Astrocyte of the spinal cord (primary cell): ENCODE data around the gene PAK5.

Experiments used
- DNase-seq: peaks from one replicate; pipeline ENCODE4 v3.0.0; 2011; ENCODE audit warnings: low read depth, low spot score
- H3K4me3 ChIP-seq: 2 replicates; pipeline ENCODE4 v1.5.1; 2011; ENCODE audit warnings: low read depth, mild to moderate bottlenecking, low read length, moderate library complexity
- in situ Hi-C: cut with HindIII; loops from 2 replicates; pipeline ENCODE4 v1.10.0; 2017; ENCODE audit warnings: low sequenced_read_pairs
- TF ChIP-seq, protein P1 (sequence below): IDR thresholded peaks from 2 replicates; pipeline ENCODE4 v1.5.1; 2012; ENCODE audit warnings: low read depth, mild to moderate bottlenecking, low read length, inconsistent platforms

The PAK5 gene

DNA sequence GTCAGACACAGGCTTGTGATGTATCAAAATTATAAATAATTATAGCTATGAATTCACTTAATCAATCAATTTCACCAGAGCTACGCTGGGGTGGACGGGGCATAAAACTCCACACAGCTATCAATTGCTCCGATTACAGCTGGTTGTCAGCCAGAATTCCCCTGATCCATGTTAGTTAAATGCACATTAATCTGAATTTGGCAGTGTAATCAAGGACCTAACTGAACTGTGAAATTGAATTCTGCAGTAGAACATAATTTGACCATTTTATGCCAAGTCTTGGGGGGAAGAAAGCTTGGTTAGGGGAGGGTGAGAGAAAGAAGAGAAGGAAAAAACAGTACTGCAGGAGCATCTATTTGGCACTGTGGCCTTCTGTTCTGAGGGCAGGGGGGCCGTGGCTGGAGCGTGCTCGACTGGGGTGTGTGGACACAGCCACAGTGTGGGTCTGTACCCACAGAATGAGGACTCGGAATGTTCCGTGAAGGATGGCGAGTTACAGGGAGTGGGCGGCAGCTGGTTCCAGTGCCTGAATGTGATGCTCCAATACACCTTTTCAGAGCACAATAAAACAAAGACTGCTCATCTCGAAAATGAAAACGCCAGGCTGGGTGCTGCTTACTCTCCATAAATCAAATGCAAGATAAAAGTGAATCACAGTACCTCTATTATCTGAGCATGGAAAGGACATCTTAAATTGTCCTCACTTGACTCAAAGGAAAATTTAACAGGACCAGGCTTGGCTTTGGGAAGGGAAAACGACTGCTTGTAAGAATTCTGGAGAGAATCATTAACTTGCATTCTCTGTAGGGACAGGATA is 265.3 kb downstream of the PAK5 start:
- in situ Hi-C loops = no loop called here
- H3K4me3 ChIP-seq = no peak overlapping the region
- TF ChIP-seq, protein P1, sequence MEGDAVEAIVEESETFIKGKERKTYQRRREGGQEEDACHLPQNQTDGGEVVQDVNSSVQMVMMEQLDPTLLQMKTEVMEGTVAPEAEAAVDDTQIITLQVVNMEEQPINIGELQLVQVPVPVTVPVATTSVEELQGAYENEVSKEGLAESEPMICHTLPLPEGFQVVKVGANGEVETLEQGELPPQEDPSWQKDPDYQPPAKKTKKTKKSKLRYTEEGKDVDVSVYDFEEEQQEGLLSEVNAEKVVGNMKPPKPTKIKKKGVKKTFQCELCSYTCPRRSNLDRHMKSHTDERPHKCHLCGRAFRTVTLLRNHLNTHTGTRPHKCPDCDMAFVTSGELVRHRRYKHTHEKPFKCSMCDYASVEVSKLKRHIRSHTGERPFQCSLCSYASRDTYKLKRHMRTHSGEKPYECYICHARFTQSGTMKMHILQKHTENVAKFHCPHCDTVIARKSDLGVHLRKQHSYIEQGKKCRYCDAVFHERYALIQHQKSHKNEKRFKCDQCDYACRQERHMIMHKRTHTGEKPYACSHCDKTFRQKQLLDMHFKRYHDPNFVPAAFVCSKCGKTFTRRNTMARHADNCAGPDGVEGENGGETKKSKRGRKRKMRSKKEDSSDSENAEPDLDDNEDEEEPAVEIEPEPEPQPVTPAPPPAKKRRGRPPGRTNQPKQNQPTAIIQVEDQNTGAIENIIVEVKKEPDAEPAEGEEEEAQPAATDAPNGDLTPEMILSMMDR = no peak
- DNase-seq = no peak

DNA sequence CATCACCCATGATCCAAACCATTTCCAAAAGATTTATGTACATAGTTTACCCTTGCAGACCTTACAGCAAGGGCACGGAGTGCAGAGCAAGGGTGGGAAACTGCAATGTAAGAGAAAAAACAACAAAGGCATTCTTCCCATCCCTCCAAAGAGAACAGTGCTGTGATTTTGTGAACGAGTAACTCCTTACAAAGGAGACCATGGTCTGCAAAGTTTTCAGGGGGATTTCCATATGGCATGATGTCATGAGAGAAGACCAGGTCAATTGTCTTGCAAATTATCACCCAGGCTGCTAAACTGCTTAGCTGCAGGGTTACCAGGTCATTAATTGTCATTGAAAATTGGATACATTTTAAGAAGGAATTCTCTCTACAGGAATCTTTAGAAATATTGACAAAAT is 266.2 kb downstream of the PAK5 start:
- DNase-seq = no peak
- H3K4me3 ChIP-seq = no peak overlapping the region
- in situ Hi-C loops = no loop called here
- TF ChIP-seq, protein P1 = no peak

DNA sequence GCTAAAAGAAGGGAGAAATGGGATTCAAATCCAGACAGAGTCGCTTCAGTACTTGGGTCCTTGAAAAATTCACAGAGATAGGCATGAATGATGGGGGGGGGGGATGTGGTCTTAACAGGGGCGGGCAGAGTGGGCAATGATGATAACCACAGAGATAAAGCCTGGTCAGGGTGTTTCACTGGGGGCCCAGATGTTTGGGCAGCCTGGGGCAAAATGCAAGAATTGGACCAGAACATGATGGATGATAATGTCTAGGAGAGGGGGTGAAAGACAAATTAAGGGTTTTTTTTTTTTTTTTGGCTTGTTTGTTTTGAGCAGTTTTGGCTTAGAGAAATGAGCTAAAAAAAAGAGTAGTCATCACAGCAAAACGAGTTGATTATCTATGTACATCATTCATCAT is 267.1 kb downstream of the PAK5 start:
- in situ Hi-C loops = no loop called here
- TF ChIP-seq, protein P1 = no peak
- DNase-seq = no peak
- no peak overlapping the region for H3K4me3 ChIP-seq

DNA sequence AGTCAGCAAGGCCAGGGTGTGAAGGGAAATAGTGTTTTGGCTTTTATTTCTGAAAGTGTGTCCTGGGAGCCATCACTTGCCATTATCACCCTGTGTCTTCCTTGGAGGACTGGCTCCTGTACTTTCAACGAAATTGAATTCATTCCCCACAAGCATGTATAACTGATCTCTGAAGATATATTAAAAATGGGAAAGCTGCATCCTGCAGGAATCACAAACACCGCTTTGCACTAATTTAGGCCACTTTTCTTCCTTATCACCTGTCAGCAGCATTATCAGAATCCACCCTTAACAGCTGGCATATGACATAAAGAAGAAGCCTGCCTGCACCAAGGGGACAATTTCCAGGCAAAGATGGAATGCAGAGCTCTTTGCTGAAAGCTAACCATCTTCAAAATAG is 268.3 kb downstream of the PAK5 start:
- in situ Hi-C loops = no loop called here
- TF ChIP-seq, protein P1 = no peak
- no peak overlapping the region for H3K4me3 ChIP-seq
- no peak for DNase-seq

DNA sequence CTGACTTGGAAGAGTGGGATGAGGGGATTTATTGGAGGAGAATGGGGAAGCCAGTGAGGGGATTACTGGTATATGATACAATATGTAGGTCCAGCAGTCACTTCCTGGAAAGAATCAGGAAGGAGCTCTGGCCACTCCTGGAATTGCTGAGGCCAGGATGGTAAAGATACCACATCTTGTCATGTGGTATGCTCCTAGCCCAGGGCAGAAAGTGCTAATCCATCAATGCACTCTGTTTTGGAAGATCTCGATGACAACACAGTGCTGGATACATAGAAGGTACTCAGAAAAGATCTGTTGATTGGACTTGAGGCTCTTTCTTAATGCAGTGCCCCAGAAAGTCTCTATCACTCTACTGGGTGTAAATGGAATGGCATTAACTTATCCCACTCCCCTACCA is 271.9 kb downstream of the PAK5 start:
- no peak for DNase-seq
- TF ChIP-seq, protein P1 = no peak
- in situ Hi-C loops = no loop called here
- no peak overlapping the region for H3K4me3 ChIP-seq

DNA sequence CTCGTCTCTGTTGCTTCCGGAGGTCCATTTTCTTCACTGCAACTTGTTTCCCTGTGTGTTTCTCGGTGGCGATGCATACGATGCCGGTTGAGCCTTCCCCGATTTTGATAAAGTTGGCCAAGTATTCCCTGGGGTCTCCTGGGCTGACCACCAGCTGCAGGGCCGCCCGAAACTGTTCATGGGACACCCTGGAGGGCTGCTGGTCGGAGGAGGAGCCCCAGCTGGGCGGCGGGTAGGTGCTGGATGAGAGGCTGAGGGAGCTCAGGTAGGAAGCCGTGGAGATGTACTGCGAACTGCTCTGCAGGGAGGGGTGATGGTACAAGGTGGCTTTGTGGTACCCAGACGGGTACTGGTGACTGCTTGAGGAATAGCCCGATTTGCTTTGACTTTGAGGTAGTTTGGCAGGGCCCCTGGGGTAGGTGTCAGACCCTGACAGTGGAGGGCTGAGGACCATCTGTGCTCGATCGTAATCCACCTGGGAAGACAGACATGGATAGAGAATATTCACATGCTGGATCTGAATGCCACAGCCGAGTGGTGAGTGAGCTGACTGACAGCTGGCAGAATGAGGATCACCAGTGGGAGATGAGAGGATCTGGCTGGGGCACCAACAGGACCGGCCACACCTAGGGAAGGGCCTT is 272.8 kb downstream of the PAK5 start:
- no peak overlapping the region for H3K4me3 ChIP-seq
- DNase-seq = no peak
- in situ Hi-C loops = no loop called here
- TF ChIP-seq, protein P1 = no peak
